IMR-90 (cell line): ENCODE data around the gene LDLRAD4. TPM values are rescaled to one million over a fixed set of nuclear protein-coding genes. Genes with fewer than 3 reads are reported as not detected.

Source experiments
- ATAC-seq: fragments of 200-7000 bp; cut with Tn5 transposase; 2 replicates; pipeline ENCODE4 v1.9.1; 2020; ENCODE audit warnings: low read depth, mild to moderate bottlenecking, moderate library complexity
- BruUV-seq: library from RNA; stranded (reverse); fragments of 400-500 nt; replicated peaks from 2 replicates; lab custom pipeline; 2021; lab: Mats Ljungman, UMichigan
- CTCF ChIA-PET: fragments of 300-600 bp; formaldehyde crosslinking; extraction: SDS; loops from one replicate; lab custom pipeline; 2021; ENCODE audit warnings: antibody characterized with exemption; lab: Yijun Ruan, JAX
- POLR2A ChIA-PET: fragments of 300-600 bp; sonication (Branson Sonifier 250); formaldehyde crosslinking; loops from one replicate; lab custom pipeline; 2022; ENCODE audit warnings: antibody characterized with exemption; ENCODE audit not compliant: unreplicated experiment; lab: Charles Lee
- DNase-seq: peaks from one replicate; pipeline ENCODE4 v3.0.0; 2013
- H2AFZ ChIP-seq: replicated peaks from 2 replicates; pipeline ENCODE3; 2013; ENCODE audit warnings: low read length, mild to moderate bottlenecking; ENCODE audit not compliant: poor library complexity
- H2AK5ac ChIP-seq: 2 replicates; pipeline ENCODE4 v1.6.1; 2013; ENCODE audit warnings: low read depth, low read length, inconsistent platforms
- H2AK9ac ChIP-seq: replicated peaks from 2 replicates; pipeline ENCODE3; 2013; ENCODE audit warnings: mild to moderate bottlenecking, low read depth, low read length, moderate library complexity; ENCODE audit not compliant: poor library complexity
- H2BK120ac ChIP-seq: 2 replicates; pipeline ENCODE4 v1.6.1; 2013; ENCODE audit warnings: low read depth, low read length, inconsistent platforms
- H2BK15ac ChIP-seq: 3 replicates; pipeline ENCODE4 v1.6.1; 2013; ENCODE audit warnings: low read depth, low read length, inconsistent platforms
- H2BK20ac ChIP-seq: 2 replicates; pipeline ENCODE4 v1.6.1; 2013; ENCODE audit warnings: low read depth, mild to moderate bottlenecking, inconsistent platforms, low read length, moderate library complexity
- H2BK5ac ChIP-seq: 2 replicates; pipeline ENCODE4 v1.6.1; 2013; ENCODE audit warnings: mild to moderate bottlenecking, low read depth, low read length, inconsistent platforms; ENCODE audit not compliant: poor library complexity, severe bottlenecking
- H3K14ac ChIP-seq: replicated peaks from 2 replicates; pipeline ENCODE4 v1.6.1; 2013; ENCODE audit warnings: low read depth, low read length, inconsistent platforms
- H3K18ac ChIP-seq: 2 replicates; pipeline ENCODE4 v1.6.1; 2013; ENCODE audit warnings: low read depth, low read length, control low read depth
- H3K23ac ChIP-seq: 2 replicates; pipeline ENCODE4 v1.6.1; 2013; ENCODE audit warnings: low read depth, low read length, inconsistent platforms
- H3K27ac ChIP-seq: 2 replicates; pipeline ENCODE4 v1.5.1; 2013; ENCODE audit warnings: mild to moderate bottlenecking, control low read depth, low read length; ENCODE audit not compliant: insufficient read depth
- H3K27me3 ChIP-seq: 2 replicates; pipeline ENCODE4 v1.6.1; 2013; ENCODE audit warnings: low read length; ENCODE audit not compliant: control insufficient read depth, insufficient read depth
- H3K36me3 ChIP-seq: 2 replicates; pipeline ENCODE4 v1.6.1; 2013; ENCODE audit warnings: low read length, mixed read lengths; ENCODE audit not compliant: control insufficient read depth, insufficient read depth
- H3K4ac ChIP-seq: 2 replicates; pipeline ENCODE4 v1.6.1; 2013; ENCODE audit warnings: low read depth, low read length, inconsistent platforms
- H3K4me1 ChIP-seq: 2 replicates; pipeline ENCODE4 v1.6.1; 2013; ENCODE audit warnings: low read length, mixed read lengths; ENCODE audit not compliant: control insufficient read depth, insufficient read depth
- H3K4me2 ChIP-seq: 2 replicates; pipeline ENCODE4 v1.6.1; 2013; ENCODE audit warnings: low read depth, mild to moderate bottlenecking, control low read depth, low read length, moderate library complexity
- H3K4me3 ChIP-seq: 2 replicates; pipeline ENCODE4 v1.5.1; 2013; ENCODE audit warnings: low read depth, mild to moderate bottlenecking, control low read depth, low read length, moderate library complexity; ENCODE audit not compliant: insufficient read depth
- H3K56ac ChIP-seq: 2 replicates; pipeline ENCODE4 v1.6.1; 2013; ENCODE audit warnings: low read length, inconsistent platforms; ENCODE audit not compliant: insufficient read depth; ENCODE audit errors: extremely low read depth
- H3K79me1 ChIP-seq, 2 experiments: 2 replicates each; pipeline ENCODE4 v1.6.1; 2013; ENCODE audit warnings: low read length in 2 of 2, inconsistent platforms in 1 of 2, low read depth in 1 of 2
- H3K9ac ChIP-seq: 2 replicates; pipeline ENCODE4 v1.6.1; 2013; ENCODE audit warnings: low read depth, low read length, control low read depth
- H3K9me1 ChIP-seq: 2 replicates; pipeline ENCODE4 v1.6.1; 2013; ENCODE audit warnings: low read length, inconsistent platforms; ENCODE audit not compliant: insufficient read depth
- H3K9me3 ChIP-seq: 2 replicates; pipeline ENCODE4 v1.6.1; 2013; ENCODE audit warnings: low read length; ENCODE audit not compliant: control insufficient read depth, insufficient read depth
- H4K20me1 ChIP-seq: 2 replicates; pipeline ENCODE4 v1.6.1; 2013; ENCODE audit warnings: low read length, inconsistent platforms; ENCODE audit not compliant: insufficient read depth
- H4K5ac ChIP-seq: 2 replicates; pipeline ENCODE4 v1.6.1; 2013; ENCODE audit warnings: mild to moderate bottlenecking, low read depth, low read length, control low read depth
- H4K8ac ChIP-seq, 2 experiments: 2 replicates each; pipeline ENCODE4 v1.6.1; 2013; ENCODE audit warnings: low read depth in 2 of 2, low read length in 2 of 2, control low read depth in 1 of 2, inconsistent platforms in 1 of 2
- H4K91ac ChIP-seq: 2 replicates; pipeline ENCODE4 v1.6.1; 2013; ENCODE audit warnings: low read depth, low read length, inconsistent platforms; ENCODE audit not compliant: insufficient read depth
- BHLHE40 ChIP-seq: fragments of 150-350 bp; IDR thresholded peaks from 2 replicates; pipeline ENCODE4 v1.6.1; 2016; ENCODE audit warnings: mild to moderate bottlenecking, low read depth, low read length
- CTCF ChIP-seq: conservative IDR thresholded peaks from 2 replicates; pipeline ENCODE4 v1.5.1; 2012; ENCODE audit warnings: mild to moderate bottlenecking, low read depth, low read length, improper control_type of control experiment
- MAZ ChIP-seq: IDR thresholded peaks from 2 replicates; pipeline ENCODE4 v1.6.1; 2012; ENCODE audit warnings: low read depth, mild to moderate bottlenecking, low read length, improper control_type of control experiment, moderate library complexity, borderline replicate concordance
- MXI1 ChIP-seq: IDR thresholded peaks from 2 replicates; pipeline ENCODE4 v1.6.1; 2012; ENCODE audit warnings: low read depth, mild to moderate bottlenecking, low read length, moderate library complexity, borderline replicate concordance
- POLR2A ChIP-seq: IDR thresholded peaks from 2 replicates; pipeline ENCODE4 v1.6.1; 2012; ENCODE audit warnings: mild to moderate bottlenecking, low read depth, low read length
- RAD21 ChIP-seq: IDR thresholded peaks from 2 replicates; pipeline ENCODE4 v1.6.1; 2012; ENCODE audit warnings: low read length, improper control_type of control experiment
- RCOR1 ChIP-seq: IDR thresholded peaks from 2 replicates; pipeline ENCODE4 v1.6.1; 2012; ENCODE audit warnings: mild to moderate bottlenecking, low read length, improper control_type of control experiment; ENCODE audit not compliant: insufficient replicate concordance
- USF2 ChIP-seq: fragments of 150-350 bp; IDR thresholded peaks from 2 replicates; pipeline ENCODE4 v1.6.1; 2017; ENCODE audit warnings: mild to moderate bottlenecking, antibody characterized with exemption, low read length, low read depth
- WGBS, 2 experiments: methylation state at CpG; one replicate each; pipeline versions ENCODE4 v1.1.5 to v1.1.7; 2013; ENCODE audit warnings: missing lambda C conversion rate in 2 of 2; ENCODE audit not compliant: insufficient read length in 1 of 2; ENCODE audit errors: extremely low coverage in 2 of 2; 5-methylcytosine and 5-hydroxymethylcytosine counted together
- dilution Hi-C: fragments of 300-500 bp; cut with HindIII; formaldehyde crosslinking; loops from one replicate; pipeline ENCODE4 v1.14.3; 2018; ENCODE audit warnings: low sequenced_read_pairs; ENCODE audit not compliant: unreplicated experiment
- in situ Hi-C: fragments of 300-500 bp; cut with MboI; formaldehyde crosslinking; loops from 3 replicates; pipeline ENCODE4 v1.14.3; 2019; ENCODE audit warnings: low sequenced_read_pairs, inconsistent platforms, mixed read lengths
- intact Hi-C: fragments of 100-400 bp; cut with micrococcal nuclease; formaldehyde crosslinking; loops from 2 replicates; pipeline ENCODE4 v1.10.0; 2022
- polyA plus RNA-seq, 3 experiments: library from polyadenylated mRNA; depleted of rRNA; stranded (reverse); fragments of >200 nt; gene quantifications; 2 replicates each; pipeline ENCODE4 v1.2.3, GENCODE V29; 2012; ENCODE audit warnings: low replicate concordance in 1 of 3
- total RNA-seq: library from RNA; depleted of rRNA; stranded (reverse); fragments of >200 nt; gene quantifications from 2 replicates; pipeline ENCODE4 v1.2.3, GENCODE V29; 2012

LDLRAD4 gene
- total and polyA plus RNA-seq, 2 of the 4 experiments (the other 2 are of a cell fraction): not detected

GRCh38 chr18:13431886-13432285 lies 213.3 kb downstream of the LDLRAD4 start:
- no peak overlapping the region for H4K91ac ChIP-seq
- no peaks in the 10 kb centered on the region for H3K9me1 ChIP-seq
- no peak overlapping the region for H2BK5ac ChIP-seq
- no peaks in the 10 kb centered on the region for H3K36me3 ChIP-seq
- ChIA-PET POLR2A (no interaction called here), CTCF (no interaction called here)
- H3K23ac ChIP-seq: no peak overlapping the region
- H3K18ac ChIP-seq: no peak overlapping the region
- dilution Hi-C loops (no loop called here), intact Hi-C loops (no loop called here), in situ Hi-C loops (no loop called here)
- no peak overlapping the region for H2BK15ac ChIP-seq
- H3K56ac ChIP-seq: no peak overlapping the region
- no peaks in the 10 kb centered on the region for H3K9me3 ChIP-seq
- H2BK120ac ChIP-seq: no peak overlapping the region
- no peak for TF ChIP-seq POLR2A
- no peak for TF ChIP-seq MAZ
- no peak for TF ChIP-seq USF2
- no peak for TF ChIP-seq MXI1
- TF ChIP-seq RAD21: no peak
- no peak for TF ChIP-seq BHLHE40
- no peak for TF ChIP-seq CTCF
- TF ChIP-seq RCOR1: no peak
- H3K4me2 ChIP-seq: no peak overlapping the region
- no peak overlapping the region for H2AK9ac ChIP-seq
- WGBS, 2 experiments: 82% methylated on average over 13 of the region's 16 CpGs; no CpG with 5 or more reads in 1 of the 2 experiments
- no peaks in the 10 kb centered on the region for H3K79me1 ChIP-seq
- no peaks in the 10 kb centered on the region for H4K20me1 ChIP-seq
- no TSS peak for BruUV-seq
- no peak overlapping the region for H3K4me3 ChIP-seq
- DNase-seq: no peak
- H4K8ac ChIP-seq: no peak overlapping the region
- no peak for ATAC-seq
- H3K4me1 ChIP-seq: no peaks in the 10 kb centered on the region
- H2AFZ ChIP-seq: peak overlapping the region; percentile 53
- no peak overlapping the region for H3K4ac ChIP-seq
- no peak overlapping the region for H2AK5ac ChIP-seq
- H2BK20ac ChIP-seq: no peak overlapping the region
- H3K27ac ChIP-seq: no peak overlapping the region
- H3K14ac ChIP-seq: no peak overlapping the region
- no peaks in the 10 kb centered on the region for H3K27me3 ChIP-seq
- no peak overlapping the region for H3K9ac ChIP-seq
- H4K5ac ChIP-seq: no peak overlapping the region
